ENCODE results near the gene STXBP5L. TPM values are rescaled to one million over a fixed set of nuclear protein-coding genes. Genes with fewer than 3 reads are reported as not detected.

Gene STXBP5L
- total RNA-seq, 6 experiments from 2014 or later = 0.07 to 0.09 TPM; not detected in 4

DNA sequence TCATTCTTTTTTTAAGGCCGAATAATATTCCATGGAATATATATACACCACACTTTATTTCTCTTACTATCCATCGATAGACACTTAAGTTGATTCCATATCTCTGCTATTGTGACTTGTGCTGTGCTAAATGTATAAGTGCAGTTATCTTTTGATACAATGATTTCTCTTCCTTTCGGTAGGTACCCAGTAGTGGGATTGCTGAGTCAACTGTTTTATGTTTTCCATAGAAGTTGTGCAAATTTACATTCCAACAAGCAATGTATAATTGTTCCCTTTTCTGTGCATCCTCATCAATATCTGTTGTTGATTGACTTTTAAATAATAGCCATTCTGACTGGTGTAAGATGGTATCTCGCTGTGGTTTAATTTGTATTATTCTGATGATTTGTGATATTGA, 81.0 kb downstream of the STXBP5L start:
- Mint-ChIP-seq H3K9me3 (no peaks in the 10 kb centered on the region), H3K36me3 (ENCODE audit: low read depth) (no peaks in the 10 kb centered on the region), H3K27ac (no peak overlapping the region), H3K4me1 (ENCODE audit: low read depth) (no peaks in the 10 kb centered on the region), H3K4me3 (no peak overlapping the region), H3K27me3 (ENCODE audit: insufficient read depth) (no peaks in the 10 kb centered on the region)
- DNase-seq = no peak
- TF ChIP-seq, protein P1, sequence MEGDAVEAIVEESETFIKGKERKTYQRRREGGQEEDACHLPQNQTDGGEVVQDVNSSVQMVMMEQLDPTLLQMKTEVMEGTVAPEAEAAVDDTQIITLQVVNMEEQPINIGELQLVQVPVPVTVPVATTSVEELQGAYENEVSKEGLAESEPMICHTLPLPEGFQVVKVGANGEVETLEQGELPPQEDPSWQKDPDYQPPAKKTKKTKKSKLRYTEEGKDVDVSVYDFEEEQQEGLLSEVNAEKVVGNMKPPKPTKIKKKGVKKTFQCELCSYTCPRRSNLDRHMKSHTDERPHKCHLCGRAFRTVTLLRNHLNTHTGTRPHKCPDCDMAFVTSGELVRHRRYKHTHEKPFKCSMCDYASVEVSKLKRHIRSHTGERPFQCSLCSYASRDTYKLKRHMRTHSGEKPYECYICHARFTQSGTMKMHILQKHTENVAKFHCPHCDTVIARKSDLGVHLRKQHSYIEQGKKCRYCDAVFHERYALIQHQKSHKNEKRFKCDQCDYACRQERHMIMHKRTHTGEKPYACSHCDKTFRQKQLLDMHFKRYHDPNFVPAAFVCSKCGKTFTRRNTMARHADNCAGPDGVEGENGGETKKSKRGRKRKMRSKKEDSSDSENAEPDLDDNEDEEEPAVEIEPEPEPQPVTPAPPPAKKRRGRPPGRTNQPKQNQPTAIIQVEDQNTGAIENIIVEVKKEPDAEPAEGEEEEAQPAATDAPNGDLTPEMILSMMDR (IDR thresholded peaks at IDR 0.05) = no peak

DNA sequence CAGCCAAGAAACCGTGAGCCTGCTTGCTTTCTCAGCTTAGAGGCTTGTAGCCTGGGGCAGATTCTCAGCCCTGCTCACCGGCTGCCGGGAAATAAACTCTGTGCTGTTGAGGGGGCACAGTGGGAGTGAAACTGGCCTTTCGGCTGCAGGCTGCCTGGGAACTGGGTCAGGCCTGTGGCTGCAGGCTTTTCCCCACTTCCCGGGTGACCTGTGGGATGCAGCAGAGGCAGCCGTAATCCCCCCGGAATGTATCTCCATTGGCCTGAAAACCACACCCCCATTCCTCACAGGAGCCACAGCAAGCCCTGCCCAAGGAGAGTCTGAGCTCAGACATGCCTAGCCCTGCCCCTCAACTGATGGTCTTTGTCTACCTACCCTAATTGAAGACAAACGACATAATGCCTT, 110.9 kb downstream of the STXBP5L start:
- Mint-ChIP-seq H3K4me3 (no peak overlapping the region), H3K4me1 (ENCODE audit: low read depth) (no peaks in the 10 kb centered on the region), H3K27ac (no peak overlapping the region), H3K36me3 (ENCODE audit: low read depth) (no peaks in the 10 kb centered on the region), H3K9me3 (no peaks in the 10 kb centered on the region), H3K27me3 (ENCODE audit: insufficient read depth) (no peaks in the 10 kb centered on the region; the same call in none of the 2 replicates)
- no peak for DNase-seq
- TF ChIP-seq, protein P1 (IDR thresholded peaks at IDR 0.05) = no peak

DNA sequence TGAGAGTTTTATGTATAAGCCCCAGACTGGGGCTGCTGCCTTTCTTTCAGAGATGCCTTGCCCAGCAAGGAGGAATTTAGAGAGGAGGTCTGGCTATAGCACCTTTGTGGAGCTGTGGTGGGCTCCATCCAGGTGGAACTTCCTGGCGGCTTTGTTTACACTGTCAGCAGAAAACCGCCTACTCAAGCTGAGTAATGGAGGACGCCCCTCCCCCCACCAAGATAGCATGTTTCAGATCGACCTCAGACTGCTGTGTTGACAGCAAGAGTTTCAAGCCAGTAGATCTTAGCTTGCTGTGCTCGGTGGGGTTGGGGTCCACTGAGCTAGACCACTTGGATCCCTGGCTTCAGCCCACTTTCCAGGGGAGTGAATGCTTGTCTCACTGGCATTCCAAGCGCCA, 155.6 kb downstream of the STXBP5L start:
- H3K4me1 Mint-ChIP-seq (ENCODE audit: low read depth) = no peaks in the 10 kb centered on the region; the same call in 1 of the 2 replicates
- H3K4me3 Mint-ChIP-seq = no peak overlapping the region
- no peaks in the 10 kb centered on the region for H3K9me3 Mint-ChIP-seq
- no peaks in the 10 kb centered on the region; the same call in none of the 2 replicates for H3K27me3 Mint-ChIP-seq (ENCODE audit: insufficient read depth)
- no peaks in the 10 kb centered on the region for H3K36me3 Mint-ChIP-seq (ENCODE audit: low read depth)
- TF ChIP-seq, protein P1 (IDR thresholded peaks at IDR 0.05) = no peak
- H3K27ac Mint-ChIP-seq = no peak overlapping the region
- DNase-seq = no peak

DNA sequence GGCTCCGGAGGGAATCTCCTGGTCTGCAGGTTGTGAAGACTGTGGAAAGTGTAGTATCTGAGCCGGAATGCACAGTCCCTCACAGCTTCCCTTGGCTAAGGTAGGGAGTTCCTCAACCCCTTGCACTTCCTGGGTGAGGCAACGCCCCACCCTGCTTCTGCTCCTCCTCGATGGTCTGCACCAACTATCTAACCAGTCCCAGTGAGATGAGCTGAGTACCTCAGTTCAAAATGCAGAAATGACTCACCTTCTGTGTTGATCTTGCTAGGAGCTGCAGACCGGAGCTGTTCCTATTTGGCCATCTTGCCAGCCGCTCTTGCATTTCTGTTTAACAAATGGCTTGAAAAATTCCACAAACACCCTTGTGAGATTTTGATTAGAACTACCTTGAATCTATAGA, 156.1 kb downstream of the STXBP5L start:
- Mint-ChIP-seq H3K4me1 (ENCODE audit: low read depth) (no peaks in the 10 kb centered on the region; the same call in 1 of the 2 replicates), H3K27me3 (ENCODE audit: insufficient read depth) (no peaks in the 10 kb centered on the region; the same call in none of the 2 replicates), H3K27ac (no peak overlapping the region), H3K9me3 (no peaks in the 10 kb centered on the region), H3K4me3 (no peak overlapping the region), H3K36me3 (ENCODE audit: low read depth) (no peaks in the 10 kb centered on the region)
- TF ChIP-seq, protein P1 (IDR thresholded peaks at IDR 0.05) = no peak
- no peak for DNase-seq

DNA sequence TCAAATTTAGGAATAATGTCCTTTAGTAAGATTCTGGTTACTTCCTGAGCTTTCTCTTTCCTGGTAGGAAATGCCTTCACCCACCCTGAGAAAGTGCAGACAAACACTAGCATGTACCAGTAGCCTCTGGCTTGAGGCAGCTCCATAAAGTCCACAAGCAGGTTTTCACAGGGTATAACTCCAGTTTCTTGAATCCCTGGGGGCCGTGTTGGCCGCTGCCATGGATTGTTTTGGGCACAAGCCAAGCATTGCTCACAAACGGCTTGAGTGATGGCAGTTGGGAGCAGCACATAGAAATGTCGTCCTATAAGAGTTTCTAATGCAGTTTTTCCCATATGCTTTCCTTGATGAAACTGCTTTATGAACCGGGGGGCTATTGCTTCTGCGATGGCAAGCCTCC, 164.1 kb downstream of the STXBP5L start:
- DNase-seq = no peak
- Mint-ChIP-seq H3K27ac (no peak overlapping the region), H3K9me3 (0 out of 2 replicates have a peak, but pooled peaks cover 2% of the 10 kb centered on the region), H3K36me3 (ENCODE audit: low read depth) (no peaks in the 10 kb centered on the region), H3K27me3 (ENCODE audit: insufficient read depth) (peaks cover 13% of the 10 kb centered on the region), H3K4me3 (no peak overlapping the region), H3K4me1 (ENCODE audit: low read depth) (no peaks in the 10 kb centered on the region; the same call in 1 of the 2 replicates)
- TF ChIP-seq, protein P1 (IDR thresholded peaks at IDR 0.05) = no peak

DNA sequence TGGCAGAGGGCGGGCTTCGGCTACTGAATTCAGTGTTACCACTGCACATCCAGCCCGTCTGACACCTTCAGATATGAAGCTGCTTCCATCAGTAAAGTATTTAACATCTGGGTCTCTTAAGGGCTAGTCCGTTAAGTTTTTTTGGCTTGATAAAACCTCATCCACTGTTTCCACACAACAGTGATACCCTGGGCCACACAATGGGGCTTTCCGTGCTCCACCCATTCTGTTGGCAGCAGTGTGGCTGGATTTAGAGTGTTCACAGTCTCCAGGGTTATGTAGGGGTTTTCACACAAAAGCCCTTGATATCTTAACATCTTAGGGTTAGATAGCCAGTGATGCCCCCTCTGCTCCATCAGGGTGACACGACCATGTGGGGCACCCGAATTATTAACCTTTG, 165.0 kb downstream of the STXBP5L start:
- TF ChIP-seq, protein P1 (IDR thresholded peaks at IDR 0.05) = no peak
- DNase-seq = no peak
- H3K9me3 Mint-ChIP-seq = 0 out of 2 replicates have a peak, but pooled peaks cover 7% of the 10 kb centered on the region
- H3K27me3 Mint-ChIP-seq (ENCODE audit: insufficient read depth) = peaks cover 13% of the 10 kb centered on the region
- no peak overlapping the region for H3K27ac Mint-ChIP-seq
- H3K4me3 Mint-ChIP-seq = no peak overlapping the region
- no peaks in the 10 kb centered on the region for H3K36me3 Mint-ChIP-seq (ENCODE audit: low read depth)
- no peaks in the 10 kb centered on the region; the same call in 1 of the 2 replicates for H3K4me1 Mint-ChIP-seq (ENCODE audit: low read depth)

Measured in HFFc6 (cell line).